Left forelimb (tissue), 1 donor: Measurements from ENCODE around the gene SLC22A13.
"Not testable (repeated sequence)": the region's sequence is repeated elsewhere in the genome, so short reads cannot be mapped to it uniquely, and the experiment has no call there.

Source experiments
- DNase-seq: peaks from one replicate; pipeline ENCODE4 v3.0.0-alpha.2; 2018; ENCODE audit warnings: low spot score

The SLC22A13 gene, protein sequence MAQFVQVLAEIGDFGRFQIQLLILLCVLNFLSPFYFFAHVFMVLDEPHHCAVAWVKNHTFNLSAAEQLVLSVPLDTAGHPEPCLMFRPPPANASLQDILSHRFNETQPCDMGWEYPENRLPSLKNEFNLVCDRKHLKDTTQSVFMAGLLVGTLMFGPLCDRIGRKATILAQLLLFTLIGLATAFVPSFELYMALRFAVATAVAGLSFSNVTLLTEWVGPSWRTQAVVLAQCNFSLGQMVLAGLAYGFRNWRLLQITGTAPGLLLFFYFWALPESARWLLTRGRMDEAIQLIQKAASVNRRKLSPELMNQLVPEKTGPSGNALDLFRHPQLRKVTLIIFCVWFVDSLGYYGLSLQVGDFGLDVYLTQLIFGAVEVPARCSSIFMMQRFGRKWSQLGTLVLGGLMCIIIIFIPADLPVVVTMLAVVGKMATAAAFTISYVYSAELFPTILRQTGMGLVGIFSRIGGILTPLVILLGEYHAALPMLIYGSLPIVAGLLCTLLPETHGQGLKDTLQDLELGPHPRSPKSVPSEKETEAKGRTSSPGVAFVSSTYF

DNA sequence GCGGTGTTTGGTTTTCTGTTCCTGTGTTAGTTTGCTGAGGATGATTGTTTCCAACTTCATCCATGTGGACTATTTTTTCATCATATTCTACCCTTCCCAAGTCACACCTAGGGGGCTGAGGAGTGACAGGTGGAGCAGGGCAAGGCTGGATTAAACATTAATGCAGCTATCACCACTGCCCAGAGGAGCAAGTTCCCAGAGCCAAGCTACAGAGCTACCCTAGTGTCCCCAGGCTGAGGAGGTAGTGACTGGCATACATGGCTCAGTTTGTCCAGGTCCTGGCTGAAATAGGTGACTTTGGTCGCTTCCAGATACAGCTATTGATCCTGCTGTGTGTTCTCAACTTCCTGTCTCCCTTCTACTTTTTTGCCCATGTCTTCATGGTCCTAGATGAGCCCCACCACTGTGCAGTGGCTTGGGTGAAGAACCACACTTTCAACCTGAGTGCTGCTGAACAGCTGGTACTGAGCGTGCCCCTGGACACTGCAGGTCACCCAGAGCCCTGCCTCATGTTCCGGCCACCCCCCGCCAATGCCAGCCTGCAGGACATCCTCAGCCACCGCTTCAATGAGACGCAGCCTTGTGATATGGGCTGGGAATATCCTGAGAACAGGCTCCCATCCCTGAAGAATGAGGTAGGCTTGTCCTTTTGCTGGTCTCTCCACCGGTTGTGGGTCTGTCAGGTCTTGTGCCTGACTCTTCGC is at the start of gene SLC22A13:
Gene SLC22A13, plus strand, starts transcription at position 209 of the 704 bp plus-strand sequence. Its CDS starts 49 bp downstream, at position 258.
- DNase-seq = no peak

DNA sequence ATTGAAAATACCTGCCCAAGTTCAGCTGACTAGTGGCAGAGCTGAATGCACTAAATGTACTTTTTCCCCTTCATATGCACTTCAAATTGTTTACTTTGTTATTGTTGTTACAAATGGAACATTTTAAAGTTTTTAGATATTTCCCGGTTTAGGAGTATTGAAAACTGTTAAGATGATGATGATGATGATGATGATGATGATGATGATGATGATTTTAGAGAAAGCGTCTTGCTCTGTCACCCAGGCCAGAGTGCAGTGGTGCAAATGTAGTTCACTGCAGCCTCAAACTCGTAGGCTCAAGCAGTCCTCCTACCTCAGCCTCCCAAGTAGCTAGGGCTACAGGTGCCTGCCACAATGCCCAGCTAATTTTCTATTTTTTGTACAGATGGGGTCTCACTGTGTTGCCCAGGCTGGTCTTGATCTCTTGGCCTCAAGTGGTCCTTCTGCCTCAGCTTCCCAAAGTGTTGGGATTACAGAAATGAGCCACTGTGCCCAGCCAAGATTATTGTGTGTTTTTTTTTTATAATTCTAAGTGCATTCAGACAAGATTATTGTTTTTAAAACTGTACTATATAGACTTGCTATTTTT is 45.9 kb upstream of the SLC22A13 start:
- no peak for DNase-seq

DNA sequence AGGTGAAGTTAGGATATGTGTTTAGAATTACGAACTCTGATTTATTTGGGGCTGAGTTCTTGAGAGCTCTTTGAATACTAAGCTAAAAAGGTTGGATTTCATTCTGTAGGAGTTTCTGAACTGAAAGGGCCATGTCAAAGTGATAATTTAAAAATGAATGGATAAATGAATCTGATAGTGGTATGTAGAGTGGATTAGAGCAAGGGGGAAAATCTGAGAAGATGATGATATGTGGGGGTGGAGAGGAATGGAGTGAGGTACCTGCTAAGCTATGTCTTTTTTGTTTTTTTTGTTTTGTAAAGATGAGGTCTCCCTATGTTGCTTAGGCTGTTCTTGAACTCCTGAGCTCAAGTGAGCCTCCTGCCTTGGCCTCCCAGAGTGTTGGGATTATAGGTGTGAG is 44.6 kb upstream of the SLC22A13 start:
- no peak for DNase-seq

DNA sequence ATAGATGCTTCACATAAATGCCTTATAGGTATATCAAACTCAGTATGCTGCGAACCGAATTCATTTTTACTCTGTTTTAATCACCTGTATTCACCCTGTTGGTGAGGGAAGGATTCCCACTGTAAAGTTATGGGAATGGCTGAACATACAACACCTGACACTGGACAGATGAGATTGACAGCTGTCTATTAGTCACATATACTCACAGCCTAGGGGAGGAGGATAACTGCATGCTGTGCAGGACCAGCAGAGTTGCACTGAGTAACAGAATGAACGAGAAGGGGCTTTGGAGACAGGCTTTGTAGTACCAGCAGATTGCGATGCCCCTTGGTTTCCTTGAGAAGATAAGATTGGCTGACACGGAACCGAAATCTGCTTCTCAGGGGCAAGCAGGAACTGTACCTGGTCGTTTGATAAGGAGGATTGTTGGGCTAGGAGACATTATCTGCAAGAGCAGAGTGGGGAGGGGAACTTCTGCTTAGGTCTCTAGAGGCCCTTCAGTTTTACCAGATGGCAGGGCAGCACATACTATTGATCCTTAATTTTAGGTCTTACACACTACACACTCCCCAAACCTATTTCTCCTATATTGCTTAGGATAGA is 43.5 kb upstream of the SLC22A13 start:
- no peak for DNase-seq

DNA sequence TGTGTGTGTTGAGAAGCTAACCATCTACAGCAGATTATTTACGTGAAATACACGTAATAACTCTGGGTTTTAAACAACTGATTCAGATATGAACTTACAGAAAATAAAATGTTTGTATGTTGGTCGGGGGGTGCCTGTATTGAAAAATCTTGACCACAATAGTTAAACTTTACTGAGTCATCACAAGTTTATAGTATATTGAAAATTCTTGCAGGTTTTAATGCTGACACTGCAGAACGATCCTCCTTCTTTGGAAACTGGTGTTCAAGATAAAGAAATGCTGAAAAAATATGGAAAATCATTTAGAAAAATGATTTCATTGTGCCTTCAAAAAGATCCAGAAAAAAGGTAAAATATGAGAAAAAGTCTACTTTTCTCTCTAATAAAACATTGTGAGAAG is 41.3 kb upstream of the SLC22A13 start:
- DNase-seq = no peak

DNA sequence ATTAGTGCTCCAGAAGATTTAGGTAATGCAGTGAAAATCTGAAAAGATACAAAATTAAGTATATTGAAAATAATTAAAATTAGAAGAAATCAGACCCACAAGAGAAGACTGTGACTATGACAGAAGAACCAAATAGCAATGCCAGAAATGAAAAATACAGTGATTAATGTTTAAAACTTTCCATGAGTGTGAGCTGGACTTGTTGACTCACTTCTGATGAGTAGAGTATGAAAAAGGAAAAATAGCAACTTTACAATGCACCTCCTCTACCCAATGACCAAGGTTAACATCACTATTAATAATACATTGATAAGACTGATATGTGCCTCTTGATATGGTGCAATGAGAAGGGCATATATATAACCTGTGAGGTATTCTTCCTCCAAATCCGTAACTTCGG is 39.3 kb upstream of the SLC22A13 start:
- DNase-seq = no peak

DNA sequence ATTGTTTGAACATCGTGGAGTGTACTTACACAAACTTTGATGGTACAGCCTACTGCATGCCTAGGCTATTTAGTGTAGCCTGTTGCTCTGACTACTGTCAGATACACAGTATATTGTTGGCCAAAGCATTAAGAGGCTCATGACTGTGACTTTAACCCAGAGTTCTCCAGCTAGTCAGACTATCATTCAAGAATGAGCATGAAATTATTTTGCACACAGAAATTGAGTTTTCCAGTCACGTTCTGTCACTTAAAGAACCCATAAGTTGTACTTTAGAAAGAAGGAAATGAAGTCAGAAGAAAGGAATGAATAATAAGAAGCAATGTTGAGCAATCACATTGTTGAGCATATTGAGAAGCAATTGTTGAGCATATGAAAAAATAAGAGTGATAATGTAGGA is 37.6 kb upstream of the SLC22A13 start:
- DNase-seq = no peak

DNA sequence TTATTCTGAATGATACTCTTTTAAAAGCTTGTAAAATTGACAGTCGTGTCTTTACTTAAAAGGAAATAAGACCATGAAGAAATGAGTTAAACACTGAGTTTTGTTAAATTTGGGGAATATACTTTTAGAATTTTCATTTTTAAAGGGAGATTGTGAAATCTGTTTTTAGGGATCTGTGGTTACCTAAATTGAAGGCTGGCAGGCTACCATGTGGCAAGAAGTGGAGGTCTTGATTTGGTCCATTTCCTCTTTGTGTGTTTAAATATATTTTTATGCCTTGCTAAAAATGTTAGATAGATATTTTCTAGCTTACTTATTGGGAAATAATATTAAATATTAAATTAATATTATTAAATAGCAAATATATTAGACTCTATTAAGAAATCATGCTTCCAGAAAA is 36.6 kb upstream of the SLC22A13 start:
- no peak for DNase-seq

DNA sequence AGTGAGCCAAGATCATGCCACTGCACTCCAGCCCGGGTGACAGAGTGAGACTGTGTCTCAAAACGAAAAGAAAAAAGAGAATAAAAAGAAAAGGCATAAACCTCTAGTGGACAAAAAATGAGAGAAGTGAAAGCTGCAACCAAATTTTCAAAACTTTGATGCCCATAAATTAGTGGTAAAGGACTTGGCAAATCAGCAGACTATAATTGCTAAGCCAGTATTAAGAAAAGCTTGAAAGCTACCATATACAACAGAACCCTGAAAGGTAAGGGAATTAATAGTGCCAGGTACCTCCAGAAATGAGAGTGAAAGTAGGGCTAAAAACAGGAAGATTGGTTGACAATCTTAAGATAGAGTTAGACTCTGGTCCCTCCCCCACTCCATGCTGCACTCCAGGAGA is 32.9 kb upstream of the SLC22A13 start:
- no peak for DNase-seq

DNA sequence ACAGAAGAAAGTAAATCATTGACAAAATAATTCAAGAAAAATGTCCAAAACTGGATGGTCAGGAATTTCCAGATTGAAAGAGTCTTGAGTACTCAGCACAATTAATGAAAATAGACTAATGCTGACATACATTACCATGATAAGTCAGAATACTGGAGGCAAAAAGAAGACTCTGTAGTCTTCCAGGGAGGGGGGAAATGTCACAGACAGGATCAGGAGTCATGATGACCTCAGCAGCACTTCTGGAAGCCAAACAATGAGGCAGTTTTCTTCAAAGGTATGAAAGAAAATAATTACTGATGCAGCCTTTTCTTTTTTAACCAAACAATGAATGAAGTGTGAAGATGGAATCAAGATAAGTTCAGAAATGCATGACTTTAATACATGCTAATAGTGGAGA is 30.1 kb upstream of the SLC22A13 start:
- DNase-seq = no peak

DNA sequence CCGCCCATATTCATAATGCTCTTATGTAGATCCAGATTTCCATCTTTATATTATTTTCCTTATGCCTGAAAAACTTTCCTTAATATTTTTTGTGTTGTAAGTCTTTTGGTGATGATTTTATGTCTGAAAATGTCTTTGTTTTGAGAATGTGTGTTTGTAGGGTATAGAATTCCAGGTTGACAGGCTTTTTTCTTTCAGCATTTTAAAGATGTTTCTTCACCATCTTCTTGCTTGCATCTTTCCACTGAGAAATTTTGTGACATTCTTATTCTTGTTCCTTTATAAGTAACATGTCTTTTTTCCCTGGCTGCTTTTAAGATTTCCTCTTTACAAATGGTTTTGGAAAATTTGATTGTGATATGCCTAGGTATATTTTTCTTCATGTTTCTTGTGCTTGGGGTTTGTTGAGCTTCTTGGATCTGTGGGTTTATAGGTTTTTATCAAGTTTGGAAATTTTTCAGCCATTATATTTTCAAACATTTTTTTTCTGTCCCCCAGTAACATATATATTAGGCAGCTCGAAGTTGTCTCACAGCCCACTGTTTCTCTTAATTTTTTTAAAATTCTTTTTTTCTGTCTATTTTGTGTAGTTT is 27.1 kb upstream of the SLC22A13 start:
- DNase-seq = no peak

DNA sequence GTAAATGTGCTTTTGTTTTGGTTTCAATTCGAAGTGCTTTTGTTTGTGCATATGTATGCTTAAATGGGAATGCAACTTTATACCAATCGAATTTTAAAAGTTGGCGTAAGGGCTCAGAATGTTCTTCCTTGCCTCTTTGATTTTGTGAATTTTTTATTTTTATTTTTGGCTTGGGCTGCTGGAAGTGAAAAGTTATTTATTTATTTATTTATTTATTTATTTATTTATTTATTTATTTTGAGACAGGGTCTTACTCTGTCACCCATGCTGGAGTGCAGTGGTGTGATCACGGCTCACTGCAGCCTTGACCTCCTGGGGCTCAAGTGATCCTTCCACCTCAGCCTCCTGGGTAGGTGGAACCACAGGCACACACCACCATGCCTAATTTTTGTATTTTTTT is 22.8 kb upstream of the SLC22A13 start:
- DNase-seq = not testable (repeated sequence)

DNA sequence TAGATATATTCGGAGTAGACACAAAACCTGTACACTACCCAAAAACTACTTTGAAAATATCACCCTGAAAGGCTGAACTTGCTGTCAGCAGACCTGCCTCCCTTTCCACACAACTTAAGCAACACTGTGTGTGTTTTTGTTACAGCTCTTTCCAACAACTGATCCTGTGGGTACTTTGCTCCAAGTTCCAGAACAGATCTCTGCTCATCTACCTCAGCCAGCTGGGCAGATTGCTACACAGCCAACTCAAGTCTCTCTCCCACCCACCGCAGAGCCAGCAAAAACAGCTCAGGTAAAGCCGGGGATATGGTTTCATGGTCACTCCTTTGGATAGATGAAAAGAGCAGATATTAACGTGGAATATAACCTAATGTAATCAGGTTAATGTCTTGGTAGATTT is 19.7 kb upstream of the SLC22A13 start:
- DNase-seq = no peak

DNA sequence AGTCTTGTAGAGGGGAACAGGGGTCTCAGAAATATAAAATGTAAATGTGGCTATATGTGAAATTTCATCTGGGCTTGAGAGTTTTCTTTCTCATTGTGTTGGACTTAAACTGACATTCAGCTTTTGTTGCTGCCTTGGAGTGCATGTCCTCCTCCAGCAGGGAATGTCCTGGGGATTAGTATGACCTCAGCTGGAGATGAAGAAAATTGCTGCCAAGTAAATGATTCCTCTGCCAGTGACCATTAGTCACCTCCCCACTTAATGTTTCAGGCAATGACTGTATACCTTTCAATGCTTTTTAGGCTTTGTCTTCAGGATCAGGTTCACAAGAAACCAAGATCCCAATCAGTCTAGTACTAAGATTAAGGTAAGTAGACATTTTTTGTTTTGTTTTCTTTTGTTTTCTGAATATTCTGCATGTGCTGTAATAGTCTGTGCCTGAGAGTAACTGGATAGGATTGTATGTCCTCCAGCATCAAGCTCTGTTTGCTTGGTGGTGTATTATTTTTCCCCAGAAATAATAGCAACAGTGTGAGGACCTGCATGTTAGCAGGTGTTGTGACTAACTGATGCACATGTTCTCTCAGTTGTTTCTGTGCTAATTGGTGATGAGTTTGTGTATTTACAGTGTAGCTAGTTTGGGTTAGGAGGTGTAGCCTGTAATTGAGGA is 18.1 kb upstream of the SLC22A13 start:
- no peak for DNase-seq

DNA sequence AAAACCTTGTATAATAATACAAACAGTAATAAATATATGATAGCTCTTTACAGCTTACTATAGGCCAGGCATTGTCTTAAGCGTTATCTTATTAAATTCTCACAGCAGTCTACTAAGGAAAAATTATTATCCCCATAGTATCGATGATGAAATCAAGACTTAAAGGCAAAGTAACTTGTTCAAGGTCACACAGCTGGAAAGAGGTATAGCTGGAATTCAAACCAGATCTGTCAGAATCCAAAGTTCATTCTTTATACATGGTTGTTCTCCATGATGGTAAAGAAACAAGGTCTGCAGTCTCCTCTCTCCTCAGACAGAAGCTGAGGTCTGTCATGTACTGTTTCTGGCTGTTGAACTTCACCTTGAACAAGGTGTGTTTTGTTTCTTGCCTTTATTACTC is 15.4 kb upstream of the SLC22A13 start:
- DNase-seq = no peak

DNA sequence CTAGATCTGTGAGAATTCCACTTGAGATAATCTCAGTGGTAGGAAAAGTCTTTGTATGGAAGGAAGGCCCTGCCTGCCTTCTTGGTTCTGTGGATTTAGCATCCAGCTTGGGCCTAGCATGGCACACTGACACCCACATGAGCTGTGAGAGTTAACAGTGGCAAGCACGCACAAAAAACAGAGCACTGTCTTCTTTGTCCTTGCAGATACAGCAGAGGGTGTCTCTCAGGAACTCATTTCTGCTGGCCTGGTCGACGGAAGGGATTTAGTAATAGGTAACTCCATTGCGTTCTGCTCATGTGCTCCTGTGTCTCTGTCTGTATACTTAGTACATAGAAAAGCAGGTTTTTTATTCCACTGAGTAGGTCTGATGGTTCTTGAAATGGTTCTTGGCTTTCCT is 14.4 kb upstream of the SLC22A13 start:
- no peak for DNase-seq

DNA sequence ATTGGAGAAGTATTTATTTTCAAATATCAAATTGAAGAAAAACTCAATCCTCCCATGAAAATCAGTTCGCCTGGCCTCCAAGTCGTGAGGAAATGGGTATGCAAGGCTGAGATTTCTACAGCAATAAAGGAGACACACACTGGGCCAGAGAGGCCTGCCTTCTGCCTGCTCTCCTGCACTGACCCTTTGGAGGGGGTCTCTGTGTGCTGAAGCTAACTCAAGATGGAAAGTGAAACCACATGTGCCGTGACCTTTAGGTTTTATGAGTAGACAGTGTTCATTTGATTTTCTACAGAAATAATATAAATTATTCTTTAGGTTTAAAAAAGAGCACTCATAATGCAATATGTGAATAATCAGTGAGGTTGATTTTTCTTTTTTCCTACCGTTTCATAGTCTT is 11.9 kb upstream of the SLC22A13 start:
- no peak for DNase-seq

DNA sequence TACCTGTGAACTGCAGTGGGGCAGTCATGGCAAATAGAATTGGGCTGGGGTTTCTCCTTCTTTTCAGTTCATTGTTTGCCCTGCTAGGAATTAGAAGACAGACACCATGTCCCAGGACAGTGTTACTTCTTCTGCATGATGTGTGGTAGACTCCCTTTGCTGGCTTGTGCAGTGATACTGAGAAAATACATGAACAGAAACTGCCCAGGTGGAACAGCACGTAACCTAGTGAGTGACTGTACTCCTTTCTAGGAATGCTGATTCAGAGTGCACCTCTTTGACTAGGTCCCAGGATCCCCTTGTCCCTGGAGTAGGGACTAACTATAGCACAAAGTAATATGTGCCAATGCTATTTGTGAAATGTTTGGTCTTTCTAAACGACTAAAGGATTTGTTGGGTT is 10.7 kb upstream of the SLC22A13 start:
- DNase-seq = no peak

DNA sequence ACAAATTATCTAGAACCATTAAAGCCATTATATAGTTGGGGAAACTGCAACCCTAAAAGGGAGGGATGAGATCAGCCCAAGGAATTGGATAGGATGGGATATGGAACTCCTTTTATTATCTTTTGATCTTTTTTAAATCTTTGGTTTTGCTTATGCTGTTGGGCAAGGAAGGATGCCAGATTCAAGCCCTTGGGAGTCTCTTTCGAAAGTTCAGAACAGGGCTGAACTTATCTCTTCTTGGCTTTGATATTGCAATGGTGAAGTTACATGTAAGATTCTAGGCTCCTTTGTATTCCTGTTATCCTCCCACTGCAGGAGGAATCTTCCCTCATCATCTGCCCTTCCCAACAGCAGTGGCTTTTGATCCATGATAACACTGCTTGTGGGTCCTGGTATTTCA is 10.0 kb upstream of the SLC22A13 start:
- no peak for DNase-seq

DNA sequence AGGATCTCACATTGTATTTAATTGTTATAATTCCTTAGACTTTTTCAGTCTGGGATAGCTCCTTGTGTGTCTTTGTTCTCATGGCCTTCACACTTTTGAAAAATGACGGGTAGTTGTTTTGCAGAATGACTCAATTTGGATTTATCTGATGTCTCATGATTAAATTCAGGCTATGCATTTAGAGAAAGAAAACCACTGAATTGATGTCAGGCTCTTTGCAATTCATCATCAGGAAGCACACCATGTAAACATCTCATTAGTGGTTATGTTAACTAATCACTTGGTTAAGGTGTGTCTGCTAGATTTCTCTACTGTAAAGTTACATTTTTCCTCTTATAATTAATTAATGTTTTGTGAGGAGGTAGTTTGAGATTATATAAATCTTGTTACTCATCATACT is 8.0 kb upstream of the SLC22A13 start:
- DNase-seq = no peak

DNA sequence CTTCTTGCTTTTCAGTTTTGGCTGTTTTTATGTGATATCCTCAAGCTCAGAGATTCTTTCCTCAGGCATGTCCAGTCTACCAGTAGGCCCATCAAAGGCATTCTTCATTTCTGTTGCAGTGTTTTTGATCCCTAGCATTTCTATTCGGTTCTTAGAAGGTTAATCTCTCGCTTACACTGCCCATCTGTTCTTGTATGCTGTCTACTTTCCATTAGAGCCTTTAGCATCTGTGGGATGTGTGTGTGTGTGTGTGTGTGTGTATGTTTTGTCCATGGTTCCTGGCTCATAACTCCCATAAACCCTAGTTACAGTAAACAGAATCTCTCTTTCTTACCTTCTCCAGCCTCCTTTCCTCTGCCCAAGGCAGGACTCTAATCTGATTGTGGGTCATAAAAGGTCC is 5.1 kb upstream of the SLC22A13 start:
- DNase-seq = no peak

DNA sequence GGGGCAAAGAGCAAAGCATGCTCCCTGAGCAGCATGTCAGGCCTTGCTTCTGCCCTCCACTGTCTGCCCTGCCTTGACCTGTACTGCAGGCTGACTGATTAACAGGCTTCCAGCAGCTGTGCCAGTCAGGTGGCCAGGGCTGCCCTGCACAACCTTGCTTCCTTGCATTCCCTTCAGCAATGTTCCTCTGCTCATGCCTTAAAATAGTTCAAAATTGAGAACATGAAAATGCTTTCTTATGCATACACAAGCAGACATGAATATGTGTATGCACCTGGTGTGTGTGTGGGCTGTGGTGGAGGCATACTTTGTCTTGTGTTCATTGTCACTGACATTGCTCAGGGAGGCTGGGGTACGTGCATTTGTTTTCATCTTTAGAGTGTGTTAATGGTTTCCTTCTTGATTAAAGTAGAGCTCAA is 1.2 kb upstream of the SLC22A13 start:
- DNase-seq = no peak
